Measurements from ENCODE around the gene WNT9B.
A peak's percentile ranks its signal among the peaks of the same experiment; 100 is the strongest.
"Not testable (repeated sequence)": the region's sequence is repeated elsewhere in the genome, so short reads cannot be mapped to it uniquely, and the experiment has no call there.

Gene WNT9B

GRCh38 chr17:46910179-46910927 lies 59.0 kb downstream of the WNT9B start:
- DNase-seq (ENCODE audit: low read depth) = no peak

- DNase-seq (ENCODE audit: low read depth) = no peak
Measured at GRCh38 chr17:46911311-46911710, 59.9 kb downstream of the WNT9B start.

- no peak for DNase-seq (ENCODE audit: low read depth)
Measured at GRCh38 chr17:46915596-46915995, 64.2 kb downstream of the WNT9B start.

- DNase-seq (ENCODE audit: low read depth) = no peak
Measured at GRCh38 chr17:46916211-46916610, 64.8 kb downstream of the WNT9B start.

GRCh38 chr17:46916623-46917022 lies 65.2 kb downstream of the WNT9B start:
- no peak for DNase-seq (ENCODE audit: low read depth)

- DNase-seq (ENCODE audit: low read depth) = no peak
Measured at GRCh38 chr17:46917041-46917440, 65.7 kb downstream of the WNT9B start.

- DNase-seq (ENCODE audit: low read depth) = no peak
Measured at GRCh38 chr17:46917516-46917915, 66.1 kb downstream of the WNT9B start.

GRCh38 chr17:46921962-46922361 lies 70.6 kb downstream of the WNT9B start:
- DNase-seq (ENCODE audit: low read depth) = not testable (repeated sequence)

GRCh38 chr17:46922487-46922803 lies 71.1 kb downstream of the WNT9B start:
- no peak for DNase-seq (ENCODE audit: low read depth)

GRCh38 chr17:46922804-46923635 lies 71.6 kb downstream of the WNT9B start, which contains the start of gene GOSR2:
GOSR2 (plus strand) TSS chr17:46923160; CDS start chr17:46923193, 33 bp downstream.
- DNase-seq (ENCODE audit: low read depth) = peak; percentile 86

GRCh38 chr17:46925185-46925868 lies 73.9 kb downstream of the WNT9B start:
- no peak for DNase-seq (ENCODE audit: low read depth)

- DNase-seq (ENCODE audit: low read depth) = no peak
Measured at GRCh38 chr17:46928467-46929261, 77.3 kb downstream of the WNT9B start.

GRCh38 chr17:46929413-46929812 lies 78.0 kb downstream of the WNT9B start:
- no peak for DNase-seq (ENCODE audit: low read depth)

GRCh38 chr17:46930051-46930450 lies 78.7 kb downstream of the WNT9B start:
- no peak for DNase-seq (ENCODE audit: low read depth)

- DNase-seq (ENCODE audit: low read depth) = no peak
Measured at GRCh38 chr17:46931596-46931995, 80.2 kb downstream of the WNT9B start.

- no peak for DNase-seq (ENCODE audit: low read depth)
Measured at GRCh38 chr17:46935658-46936266, 84.4 kb downstream of the WNT9B start.

Data from activated T-cell treated with anti-CD3 and anti-CD28 coated beads for 48 hours (primary cell).